ENCODE measurements around the gene OR5B12. TPM values are rescaled to one million over a fixed set of nuclear protein-coding genes. Genes with fewer than 3 reads are reported as not detected.

OR5B12 gene
- total and polyA plus RNA-seq, 10 of the 15 experiments (the other 5 are each of a cell fraction or from before 2014, with no cell fraction given): 0.29 TPM; not detected in 9

- TF ChIP-seq YY1 (IDR thresholded peaks at IDR 0.05; ENCODE audit: low read depth, low read length) (no peak), ELK1 (IDR thresholded peaks at IDR 0.05; ENCODE audit: low read depth, low read length) (no peak), BHLHE40 (IDR thresholded peaks at IDR 0.05; ENCODE audit: borderline replicate concordance in 1 of 2, low read depth in 2 of 2, low read length in 1 of 2) (no peak)
Measured at GRCh38 chr11:58438486-58438885, 3.5 kb downstream of the OR5B12 start (continued).

- WGBS (ENCODE audit: insufficient coverage, insufficient replicate concordance, low lambda C conversion rate, missing lambda C conversion rate): 63% methylated on average over 3 of the region's 3 CpGs
- no peak for DNase-seq (ENCODE audit: low read depth, low spot score)
- no peak overlapping the region for H2AFZ ChIP-seq (ENCODE audit: control insufficient read depth, low read depth, low read length)
- no peak overlapping the region for H3K9ac ChIP-seq (ENCODE audit: control insufficient read depth, insufficient read depth, low read length)
- intact Hi-C loops (cut with micrococcal nuclease; ENCODE audit: unreplicated experiment) (no loop called here), in situ Hi-C loops (cut with MboI) (no loop called here)
- H3K27me3 ChIP-seq (replicated peaks in 1 of 2; ENCODE audit: control insufficient read depth in 2 of 2, insufficient read depth in 2 of 2, low read length in 1 of 2): no peaks in the 10 kb centered on the region
- no peak overlapping the region for H3K27ac ChIP-seq (ENCODE audit: control insufficient read depth, insufficient read depth)
- no peak for TF ChIP-seq ZNF207 (IDR thresholded peaks at IDR 0.05; ENCODE audit: borderline replicate concordance)
- TF ChIP-seq E2F4 (IDR thresholded peaks at IDR 0.05; ENCODE audit: low read depth, low read length): no peak
- TF ChIP-seq RAD51 (IDR thresholded peaks at IDR 0.05): no peak
- TF ChIP-seq CHD1 (IDR thresholded peaks at IDR 0.05; ENCODE audit: low read depth, low read length): no peak
- no peak for TF ChIP-seq EGR1 (IDR thresholded peaks at IDR 0.05; ENCODE audit: borderline replicate concordance in 1 of 2, low read depth in 2 of 2, low read length in 2 of 2)
- TF ChIP-seq CHD2 (IDR thresholded peaks at IDR 0.05; ENCODE audit: borderline replicate concordance, low read depth, low read length): no peak
- no peak for TF ChIP-seq NR2C1 (IDR thresholded peaks at IDR 0.05)
- TF ChIP-seq LARP7 (IDR thresholded peaks at IDR 0.05): no peak
- POLR2A ChIA-PET: interaction anchor here (0.6 kb wide), 1 partner anchor 58 kb away, joined by 4 read pairs; no protein-coding TSS in a partner anchor
- no peaks in the 10 kb centered on the region for H4K20me1 ChIP-seq (ENCODE audit: control insufficient read depth, insufficient read depth)
- H3K9me3 ChIP-seq (replicated peaks; ENCODE audit: control insufficient read depth, insufficient read depth, low read length): no peaks in the 10 kb centered on the region
- BruUV-seq (replicated peaks): no TSS peak
- no peak for FAIRE-seq
- RAD21 ChIA-PET (ENCODE audit: unreplicated experiment): no interaction called here
- no peaks in the 10 kb centered on the region for H3K4me1 ChIP-seq (ENCODE audit: control insufficient read depth, insufficient read depth, low read length)
- CTCF ChIA-PET: interaction anchor here (1.0 kb wide), 1 partner anchor 90 kb away, joined by 4 read pairs; no protein-coding TSS in a partner anchor
- no peaks in the 10 kb centered on the region for H3K36me3 ChIP-seq (ENCODE audit: control insufficient read depth in 2 of 2, insufficient read depth in 2 of 2, low read length in 1 of 2)
- H3K4me2 ChIP-seq (ENCODE audit: control insufficient read depth, insufficient read depth): no peak overlapping the region
- no peaks in the 10 kb centered on the region for H3K79me2 ChIP-seq (ENCODE audit: control insufficient read depth, insufficient read depth, low read length)
- H3K4me3 ChIP-seq: no peak overlapping the region
- ATAC-seq: no peak
- SMC1A ChIA-PET (ENCODE audit: uncharacterized antibody, unreplicated experiment): interaction anchor here (1.7 to 1.9 kb wide), 2 partner anchors 62 to 71 kb away, joined by 5 to 6 read pairs; no protein-coding TSS in a partner anchor
Measured at GRCh38 chr11:58434217-58434616, 7.8 kb downstream of the OR5B12 start.

Data from GM12878 (cell line).